PC-9 (cell line): ENCODE results near the gene ARSG. TPM values are rescaled to one million over a fixed set of nuclear protein-coding genes. Genes with fewer than 3 reads are reported as not detected.

Experiments
- BruUV-seq: library from RNA; stranded (reverse); fragments of 400-500 nt; replicated peaks from 2 replicates; lab custom pipeline; 2021; lab: Mats Ljungman, UMichigan
- CTCF ChIA-PET: fragments of 300-600 bp; sonication (Branson Sonifier 250); formaldehyde crosslinking; loops from one replicate; lab custom pipeline; 2022; ENCODE audit warnings: antibody characterized with exemption; lab: Charles Lee
- POLR2A ChIA-PET: fragments of 300-600 bp; sonication (Branson Sonifier 250); formaldehyde crosslinking; loops from one replicate; lab custom pipeline; 2022; ENCODE audit warnings: antibody characterized with exemption; ENCODE audit not compliant: unreplicated experiment; lab: Charles Lee
- DNase-seq, 2 experiments: peaks; one replicate each; pipeline versions ENCODE4 v3.0.0 to v3.0.0-alpha.2; 2015 to 2022; ENCODE audit warnings: mixed read lengths in 1 of 2
- H2AFZ ChIP-seq: fragments of 200-600 bp; sonication (generic); 2 replicates; pipeline ENCODE4 v1.8.1; 2017; ENCODE audit warnings: antibody characterized with exemption
- H3F3A ChIP-seq: fragments of 200-600 bp; sonication (generic); 2 replicates; pipeline ENCODE4 v1.8.1; 2017; ENCODE audit warnings: antibody characterized with exemption, mild to moderate bottlenecking, low read depth; ENCODE audit not compliant: insufficient read depth
- H3K27ac ChIP-seq: fragments of 200-600 bp; sonication (generic); 2 replicates; pipeline ENCODE4 v1.6.1; 2016; ENCODE audit warnings: mixed run types
- H3K27me3 ChIP-seq: fragments of 200-600 bp; sonication (generic); 2 replicates; pipeline ENCODE4 v1.6.1; 2016; ENCODE audit warnings: low read depth, mixed run types; ENCODE audit not compliant: insufficient read depth
- H3K36me3 ChIP-seq: fragments of 200-600 bp; sonication (generic); 2 replicates; pipeline ENCODE4 v1.6.1; 2016; ENCODE audit warnings: low read depth, mixed run types
- H3K4me1 ChIP-seq: fragments of 200-600 bp; sonication (generic); replicated peaks from 2 replicates; pipeline ENCODE4 v1.6.1; 2016; ENCODE audit warnings: mixed run types; ENCODE audit not compliant: insufficient read depth
- H3K4me2 ChIP-seq: fragments of 200-600 bp; sonication (generic); 2 replicates; pipeline ENCODE4 v1.6.1; 2017; ENCODE audit warnings: mixed run types
- H3K4me3 ChIP-seq: fragments of 200-600 bp; sonication (generic); 2 replicates; pipeline ENCODE4 v1.6.1; 2016; ENCODE audit warnings: mixed run types
- H3K79me2 ChIP-seq: fragments of 200-600 bp; sonication (generic); 2 replicates; pipeline ENCODE4 v1.6.1; 2017; ENCODE audit warnings: low read depth, mixed run types
- H3K9me2 ChIP-seq: fragments of 200-600 bp; sonication (generic); 2 replicates; pipeline ENCODE4 v1.8.1; 2017; ENCODE audit warnings: mild to moderate bottlenecking; ENCODE audit not compliant: insufficient read depth
- H3K9me3 ChIP-seq: fragments of 200-600 bp; sonication (generic); 2 replicates; pipeline ENCODE4 v1.8.1; 2016; ENCODE audit warnings: low read depth; ENCODE audit not compliant: insufficient read depth
- H4K20me1 ChIP-seq: fragments of 200-600 bp; sonication (generic); 2 replicates; pipeline ENCODE4 v1.8.1; 2017; ENCODE audit not compliant: insufficient read depth
- EZH2 ChIP-seq: fragments of 200-600 bp; sonication (generic); IDR thresholded peaks from 2 replicates; pipeline ENCODE4 v1.8.0; 2017; ENCODE audit warnings: antibody characterized with exemption, low read depth
- intact Hi-C: fragments of 100-400 bp; cut with micrococcal nuclease; formaldehyde crosslinking; loops from one replicate; pipeline ENCODE4 v1.10.0; 2022; ENCODE audit not compliant: unreplicated experiment
- total RNA-seq: library from RNA; stranded (reverse); gene quantifications from 2 replicates; pipeline ENCODE4 v1.2.3, GENCODE V29; 2021
- TF ChIP-seq, protein P1 (sequence below): fragments of 200-600 bp; sonication (generic); conservative IDR thresholded peaks from 2 replicates; pipeline ENCODE4 v1.6.1; 2017; ENCODE audit warnings: mixed run types, antibody characterized with exemption, mild to moderate bottlenecking, moderate library complexity

Gene ARSG
- total RNA-seq, 1 experiment from 2014 or later: 4.0 TPM

DNA sequence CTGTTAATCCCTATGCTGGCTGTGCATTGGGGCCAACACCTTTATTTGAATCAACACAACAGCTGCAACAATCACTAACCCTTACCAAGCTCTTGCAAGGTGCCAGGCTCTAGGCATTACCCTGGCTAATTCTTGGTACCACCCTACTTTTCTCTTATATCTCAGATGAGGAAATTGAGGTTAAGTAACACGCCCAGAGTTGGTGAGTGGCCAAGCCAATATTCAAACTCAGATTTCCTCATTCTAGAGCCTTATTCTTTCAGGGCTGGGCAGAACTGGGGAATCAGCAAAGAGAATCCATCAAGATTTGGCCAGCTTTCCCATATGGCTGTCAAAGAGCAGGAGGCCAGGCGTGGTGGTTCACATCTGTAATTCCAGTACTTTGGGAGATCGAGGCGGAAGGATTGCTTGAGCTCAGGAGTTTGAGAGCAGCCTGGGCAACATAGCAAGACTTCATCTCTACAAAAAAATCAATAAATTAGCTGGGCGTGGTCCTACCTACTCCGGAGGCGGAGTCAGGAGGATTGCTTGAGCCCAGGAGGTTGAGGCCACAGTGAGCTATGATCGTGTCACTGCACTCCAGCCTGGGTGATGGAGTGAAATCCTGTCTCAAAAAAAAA, 23.7 kb downstream of the ARSG start:
- Histone ChIP-seq H3K4me1 (peaks cover 76% of the 10 kb centered on the region), H3K27ac (peak overlapping the region; percentile 94)

GRCh38 chr17:68315930-68316329, 24.6 kb downstream of the ARSG start:
- H3K36me3 ChIP-seq: no peaks in the 10 kb centered on the region
- peaks cover 67% of the 10 kb centered on the region for H3K4me1 ChIP-seq
- H4K20me1 ChIP-seq: no peaks in the 10 kb centered on the region
- H3K9me3 ChIP-seq: no peaks in the 10 kb centered on the region
- ChIA-PET POLR2A (no interaction called here), CTCF (no interaction called here)
- intact Hi-C loops: loop anchor here (1.0 kb wide), 1 partner anchor 38 kb away; no protein-coding TSS in a partner anchor
- no peak overlapping the region for H3K4me3 ChIP-seq
- no peak overlapping the region for H2AFZ ChIP-seq
- H3K4me2 ChIP-seq: no peak overlapping the region
- TF ChIP-seq, protein P1, sequence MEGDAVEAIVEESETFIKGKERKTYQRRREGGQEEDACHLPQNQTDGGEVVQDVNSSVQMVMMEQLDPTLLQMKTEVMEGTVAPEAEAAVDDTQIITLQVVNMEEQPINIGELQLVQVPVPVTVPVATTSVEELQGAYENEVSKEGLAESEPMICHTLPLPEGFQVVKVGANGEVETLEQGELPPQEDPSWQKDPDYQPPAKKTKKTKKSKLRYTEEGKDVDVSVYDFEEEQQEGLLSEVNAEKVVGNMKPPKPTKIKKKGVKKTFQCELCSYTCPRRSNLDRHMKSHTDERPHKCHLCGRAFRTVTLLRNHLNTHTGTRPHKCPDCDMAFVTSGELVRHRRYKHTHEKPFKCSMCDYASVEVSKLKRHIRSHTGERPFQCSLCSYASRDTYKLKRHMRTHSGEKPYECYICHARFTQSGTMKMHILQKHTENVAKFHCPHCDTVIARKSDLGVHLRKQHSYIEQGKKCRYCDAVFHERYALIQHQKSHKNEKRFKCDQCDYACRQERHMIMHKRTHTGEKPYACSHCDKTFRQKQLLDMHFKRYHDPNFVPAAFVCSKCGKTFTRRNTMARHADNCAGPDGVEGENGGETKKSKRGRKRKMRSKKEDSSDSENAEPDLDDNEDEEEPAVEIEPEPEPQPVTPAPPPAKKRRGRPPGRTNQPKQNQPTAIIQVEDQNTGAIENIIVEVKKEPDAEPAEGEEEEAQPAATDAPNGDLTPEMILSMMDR: no peak
- no peak for TF ChIP-seq EZH2
- no peak for DNase-seq
- H3K79me2 ChIP-seq: no peaks in the 10 kb centered on the region
- peaks cover 74% of the 10 kb centered on the region for H3F3A ChIP-seq
- BruUV-seq: no TSS peak
- H3K27me3 ChIP-seq: no peaks in the 10 kb centered on the region
- H3K27ac ChIP-seq: no peak overlapping the region; the same call in 1 of the 2 replicates
- H3K9me2 ChIP-seq: no peaks in the 10 kb centered on the region

More for the DNA sequence above, 23.7 kb downstream of the ARSG start:
- Histone ChIP-seq H4K20me1 (no peaks in the 10 kb centered on the region), H3K36me3 (no peaks in the 10 kb centered on the region), H3K9me3 (no peaks in the 10 kb centered on the region), H3K4me2 (peak overlapping the region; percentile 35), H3F3A (peaks cover 78% of the 10 kb centered on the region), H2AFZ (no peak overlapping the region), H3K79me2 (no peaks in the 10 kb centered on the region), H3K9me2 (no peaks in the 10 kb centered on the region), H3K4me3 (no peak overlapping the region), H3K27me3 (no peaks in the 10 kb centered on the region)
- TF ChIP-seq, protein P1: no peak
- TF ChIP-seq EZH2: no peak
- CTCF ChIA-PET: no interaction called here
- POLR2A ChIA-PET: interaction anchor here (0.5 to 0.7 kb wide), 2 partner anchors 65 to 110 kb away, joined by 3 to 10 read pairs; no protein-coding TSS in a partner anchor
- intact Hi-C loops: loop anchor here (1.0 kb wide), 1 partner anchor 39 kb away; no protein-coding TSS in a partner anchor
- no TSS peak for BruUV-seq
- peak; percentile 45 to 87 for DNase-seq

DNA sequence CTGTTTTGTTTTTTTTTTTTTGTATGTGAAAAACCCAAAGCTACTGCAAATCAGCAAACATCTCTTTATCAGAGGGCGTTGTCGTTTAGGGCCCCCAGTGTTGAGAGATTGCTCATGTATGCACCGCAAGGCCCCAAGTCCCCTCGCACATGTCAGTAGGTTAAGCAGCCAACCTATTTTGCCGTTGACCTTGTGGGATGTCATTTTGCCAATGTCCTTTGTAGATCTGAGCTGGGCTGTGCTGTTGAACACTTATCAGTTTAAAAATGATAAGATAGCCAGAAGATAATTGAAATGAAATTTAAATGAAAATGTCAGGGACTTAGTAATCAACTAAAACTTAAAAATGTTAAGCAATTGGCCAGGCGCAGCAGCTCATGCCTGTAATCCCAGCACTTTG, 26.2 kb downstream of the ARSG start:
- Histone ChIP-seq H3K36me3 (no peaks in the 10 kb centered on the region), H3K4me2 (peak overlapping the region; percentile 56; the same call in 1 of the 2 replicates), H3K27ac (peak overlapping the region; percentile 82), H2AFZ (no peak overlapping the region), H3F3A (peaks cover 59% of the 10 kb centered on the region), H3K79me2 (no peaks in the 10 kb centered on the region), H3K4me1 (peaks cover 51% of the 10 kb centered on the region), H4K20me1 (no peaks in the 10 kb centered on the region), H3K27me3 (no peaks in the 10 kb centered on the region), H3K4me3 (no peak overlapping the region), H3K9me2 (no peaks in the 10 kb centered on the region), H3K9me3 (no peaks in the 10 kb centered on the region)
- no peak for DNase-seq
- intact Hi-C loops: no loop called here
- no peak for TF ChIP-seq EZH2
- TF ChIP-seq, protein P1: no peak
- CTCF ChIA-PET: interaction anchor here (1.0 kb wide), 1 partner anchor 9 kb away, joined by 11 read pairs; no protein-coding TSS in a partner anchor
- POLR2A ChIA-PET: no interaction called here
- BruUV-seq: no TSS peak
